Endothelial cell of umbilical vein (primary cell): ENCODE measurements around the gene ACTR3C.

ENCODE experiments used
- CTCF ChIP-seq, 2 donors: IDR thresholded peaks; 1 replicate in 1 of 2; 2 replicates in 1 of 2; pipeline ENCODE4 v1.5.1; 2011; ENCODE audit warnings: low read length in 2 of 2, mild to moderate bottlenecking in 2 of 2, moderate library complexity in 2 of 2, control low read depth in 1 of 2, inconsistent platforms in 1 of 2, low read depth in 1 of 2; ENCODE audit not compliant: insufficient read depth in 1 of 2; ENCODE audit errors: extremely low read depth in 1 of 2
- EZH2 ChIP-seq: IDR thresholded peaks from 2 replicates; pipeline ENCODE4 v1.6.1; 2012; ENCODE audit warnings: borderline replicate concordance, low read depth, mild to moderate bottlenecking, moderate library complexity, low read length, inconsistent platforms; ENCODE audit not compliant: severe bottlenecking
- JUN ChIP-seq: IDR thresholded peaks from 2 replicates; pipeline ENCODE4 v1.6.1; 2011; ENCODE audit warnings: borderline replicate concordance, low read depth; ENCODE audit not compliant: insufficient read length, insufficient read depth
- MYC ChIP-seq: IDR thresholded peaks from one replicate; pipeline ENCODE4 v1.6.1; 2011; ENCODE audit warnings: mild to moderate bottlenecking, low read depth, low read length
- POLR2A ChIP-seq: IDR thresholded peaks from 2 replicates; pipeline ENCODE4 v1.6.1; 2012; ENCODE audit warnings: low read depth, mild to moderate bottlenecking, control low read depth, low read length
- POLR2AphosphoS5 ChIP-seq: IDR thresholded peaks from 2 replicates; pipeline ENCODE4 v1.6.1; 2012; ENCODE audit warnings: low read depth, mild to moderate bottlenecking, control low read depth, low read length, moderate library complexity; ENCODE audit not compliant: insufficient read depth

- TF ChIP-seq POLR2A = no peak
- no peak for TF ChIP-seq CTCF (IDR thresholded peaks at IDR 0.05; ENCODE audit: extremely low read depth in 1 of 2, insufficient read depth in 1 of 2, low read depth in 1 of 2, low read length in 2 of 2)
- TF ChIP-seq EZH2 = no peak
- TF ChIP-seq MYC = peak; percentile 11
- no peak for TF ChIP-seq JUN
- no peak for TF ChIP-seq POLR2AphosphoS5
These were observed 45.8 kb upstream of the ACTR3C start for GRCh38 chr7:150368884-150369747.
